NCI-H1048 (cell line): Measurements from ENCODE around the gene RAPSN.
A peak's percentile ranks its signal among the peaks of the same experiment; 100 is the strongest.

ENCODE experiments used
- DNase-seq: peaks from one replicate; lab custom pipeline; 2025; lab: John Stamatoyannopoulos, UW

Gene RAPSN

GRCh38 chr11:47464483-47464882 is 15.5 kb upstream of the RAPSN start:
- no peak for DNase-seq

DNA sequence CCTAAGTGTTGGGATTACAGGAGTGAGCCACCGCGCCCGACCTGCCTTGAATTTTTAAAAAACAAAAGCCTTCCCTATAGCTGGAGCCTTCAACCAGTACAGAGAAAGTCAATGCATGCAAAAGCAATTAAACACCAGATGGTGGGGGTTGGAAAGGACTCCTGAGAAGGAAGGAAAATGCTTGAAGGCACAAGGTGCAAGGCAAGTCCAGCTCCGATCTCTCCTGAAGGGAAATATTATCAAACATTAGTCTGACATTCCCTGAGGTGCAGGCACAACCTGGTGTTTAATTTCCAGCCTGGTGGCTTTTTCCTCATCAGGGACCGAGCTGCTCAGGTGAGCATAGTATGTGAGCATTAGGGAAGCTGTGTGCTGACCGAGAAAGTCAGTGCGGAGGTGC is 12.9 kb upstream of the RAPSN start:
- DNase-seq = no peak

DNA sequence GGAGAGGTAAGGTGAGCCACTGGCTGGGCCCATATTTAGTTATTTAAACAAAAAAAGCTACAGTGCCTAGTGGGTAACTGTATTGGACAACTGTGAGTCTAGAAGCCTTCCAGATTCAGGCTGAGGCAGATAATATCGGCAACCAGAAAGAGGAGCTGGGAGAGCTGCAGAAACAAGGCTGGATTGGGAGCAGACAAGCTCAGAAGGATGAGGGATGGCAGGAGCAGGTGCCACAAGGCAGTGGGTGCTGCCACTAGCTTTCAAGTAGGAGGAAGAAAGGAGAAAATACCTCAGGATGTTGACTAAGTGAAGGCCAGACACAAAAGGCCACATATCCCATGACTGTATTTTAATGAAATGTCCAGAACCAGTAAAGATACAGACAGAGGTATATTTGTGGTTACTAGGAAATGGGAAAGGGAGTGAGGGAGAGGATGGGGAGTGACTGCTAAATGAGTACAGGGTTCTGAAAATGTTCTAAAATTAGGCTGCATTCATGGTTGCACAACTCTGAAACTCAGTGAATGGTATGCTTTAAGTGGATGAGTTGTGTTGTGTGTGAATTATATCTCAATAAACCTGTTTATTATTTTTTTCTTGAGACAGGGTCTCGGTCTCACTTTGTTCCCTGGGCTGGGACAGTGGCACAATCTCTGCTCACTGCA is 11.8 kb upstream of the RAPSN start:
- no peak for DNase-seq

GRCh38 chr11:47454258-47454671 is 5.3 kb upstream of the RAPSN start:
- DNase-seq = peak; percentile 37

DNA sequence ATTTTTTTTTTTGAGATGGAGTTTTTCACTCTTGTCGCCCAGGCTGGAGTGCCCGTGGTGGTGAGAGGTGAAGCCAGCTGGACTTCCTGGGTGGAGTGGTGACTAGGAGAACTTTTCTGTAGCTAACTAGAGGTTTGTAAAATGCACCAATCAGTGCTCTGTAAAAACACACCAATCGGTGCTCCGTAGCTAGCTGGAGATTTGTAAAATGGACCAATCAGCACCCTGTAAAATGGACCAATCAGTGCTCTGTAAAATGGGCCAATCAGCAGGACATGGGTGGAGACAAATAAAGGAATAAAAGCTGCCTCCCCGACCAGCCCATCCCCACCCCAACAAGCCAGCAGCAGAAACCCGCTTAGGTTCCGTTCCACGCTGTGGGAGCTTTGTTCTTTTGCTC is 4.4 kb upstream of the RAPSN start:
- DNase-seq = no peak

- DNase-seq = no peak
These were observed 3.1 kb upstream of the RAPSN start for GRCh38 chr11:47451990-47452389.

- DNase-seq = no peak
These were observed 2.5 kb upstream of the RAPSN start for GRCh38 chr11:47451436-47451835.

DNA sequence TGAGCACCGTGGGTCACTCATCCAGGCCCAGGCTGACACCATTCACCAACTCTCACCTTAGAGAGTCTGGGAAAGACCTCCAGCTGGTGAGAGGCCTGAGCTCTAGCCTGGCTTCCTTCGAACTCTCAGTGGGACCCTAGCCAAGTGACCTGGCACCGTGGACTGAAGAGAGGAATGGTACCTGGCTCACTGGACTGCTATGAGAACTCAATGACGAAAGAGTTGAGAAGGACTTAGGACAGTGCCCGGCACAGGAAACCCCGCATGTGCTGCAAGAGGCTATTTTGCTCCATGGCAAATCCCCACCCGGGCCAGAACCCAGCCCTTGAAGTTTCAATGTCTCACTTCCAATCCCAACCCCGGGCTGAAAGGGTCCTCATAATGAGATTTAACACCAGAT is 605 bp upstream of the RAPSN start:
- no peak for DNase-seq

GRCh38 chr11:47447906-47448305 is 1.0 kb downstream of the RAPSN start:
- DNase-seq = no peak

DNA sequence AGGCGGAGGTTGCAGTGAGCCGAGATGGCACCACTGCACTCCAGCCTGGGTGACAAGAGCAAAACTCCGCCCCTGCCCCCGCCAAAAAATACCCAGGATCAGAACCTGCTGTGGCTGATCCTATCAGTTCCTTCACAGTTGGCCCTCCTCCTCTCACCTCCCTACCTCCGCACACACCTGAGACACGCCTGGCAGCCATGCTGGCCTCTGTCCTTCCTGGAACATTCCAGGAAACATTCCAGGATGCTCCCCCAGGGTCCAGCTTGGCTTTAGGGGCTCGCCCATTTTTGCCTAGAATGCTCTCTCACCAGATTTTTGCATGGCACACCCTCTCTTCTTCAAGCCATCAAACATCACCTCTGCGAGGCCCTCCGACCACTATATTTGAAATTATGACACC is 2.1 kb downstream of the RAPSN start:
- no peak for DNase-seq

DNA sequence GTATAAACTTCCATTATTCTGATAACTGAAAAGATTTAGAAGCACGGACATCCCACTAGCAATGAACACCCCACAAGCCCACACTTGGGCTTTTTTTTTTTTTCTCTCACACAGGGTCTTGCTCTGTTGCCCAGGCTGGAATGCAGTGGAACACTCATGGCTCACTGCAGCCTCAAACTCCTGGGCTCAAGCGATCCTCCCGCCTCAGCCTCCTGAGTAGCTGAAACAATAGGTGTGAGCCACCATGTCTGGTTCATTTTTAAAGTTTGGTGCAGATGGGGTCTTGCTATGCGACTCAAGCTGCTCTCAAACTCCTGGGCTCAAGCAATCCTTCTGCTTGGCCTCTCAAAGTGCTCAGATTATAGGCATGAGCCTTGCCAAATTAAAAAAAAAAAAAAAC is 3.1 kb downstream of the RAPSN start:
- no peak for DNase-seq

- no peak for DNase-seq
These were observed 5.1 kb downstream of the RAPSN start for GRCh38 chr11:47443817-47444216.

DNA sequence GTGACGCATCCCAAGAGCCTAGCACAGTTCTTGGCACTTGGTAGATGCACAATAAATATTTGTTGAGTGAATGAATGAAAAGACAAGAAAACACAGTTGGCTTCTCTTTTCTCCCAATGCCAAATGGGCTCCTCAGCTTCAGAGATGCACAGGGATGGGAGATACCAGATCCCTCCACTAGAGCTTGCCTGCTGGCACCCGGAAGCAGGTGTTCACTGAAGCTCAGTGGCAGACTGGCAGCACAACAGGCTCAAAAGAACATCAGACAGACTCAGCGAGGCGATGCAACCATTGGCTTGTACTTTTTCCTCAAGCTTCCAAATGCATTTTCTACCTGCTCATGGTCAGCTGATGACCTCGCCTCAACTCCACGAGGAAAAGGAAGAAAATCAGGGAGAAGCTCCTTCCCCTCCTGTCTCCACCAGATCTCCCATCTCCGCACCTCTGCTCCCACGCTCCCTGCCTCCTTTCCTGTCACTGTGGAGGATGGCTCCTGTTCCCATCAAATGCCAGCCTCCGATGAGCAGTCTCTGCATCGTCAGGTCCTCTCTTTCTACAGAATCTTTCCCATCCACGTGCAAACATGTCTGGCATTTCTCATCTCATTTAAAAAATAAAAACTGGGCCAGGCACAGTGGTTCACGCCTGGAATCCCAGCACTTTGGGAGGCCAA is 5.8 kb downstream of the RAPSN start:
- DNase-seq = no peak

DNA sequence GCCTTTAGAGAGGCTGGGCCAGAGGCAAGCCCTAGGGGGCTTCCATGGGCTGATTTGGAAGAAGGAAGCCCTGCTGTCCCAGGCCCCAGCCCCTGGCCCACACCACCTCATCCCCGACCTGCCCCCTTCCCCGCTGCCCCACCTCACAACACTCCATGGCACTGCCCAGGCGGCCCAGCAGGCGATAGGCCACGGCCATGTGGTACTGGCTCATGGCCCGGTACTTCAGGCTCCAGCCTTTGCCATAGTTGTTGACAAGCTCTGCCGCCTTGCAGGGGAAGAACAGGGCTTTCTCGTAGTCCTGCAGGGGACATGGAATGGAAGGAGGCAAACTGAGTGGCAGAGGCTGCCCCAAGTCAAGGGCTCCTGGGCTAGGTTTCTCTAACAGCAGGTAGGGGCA is 6.4 kb downstream of the RAPSN start:
- no peak for DNase-seq

DNA sequence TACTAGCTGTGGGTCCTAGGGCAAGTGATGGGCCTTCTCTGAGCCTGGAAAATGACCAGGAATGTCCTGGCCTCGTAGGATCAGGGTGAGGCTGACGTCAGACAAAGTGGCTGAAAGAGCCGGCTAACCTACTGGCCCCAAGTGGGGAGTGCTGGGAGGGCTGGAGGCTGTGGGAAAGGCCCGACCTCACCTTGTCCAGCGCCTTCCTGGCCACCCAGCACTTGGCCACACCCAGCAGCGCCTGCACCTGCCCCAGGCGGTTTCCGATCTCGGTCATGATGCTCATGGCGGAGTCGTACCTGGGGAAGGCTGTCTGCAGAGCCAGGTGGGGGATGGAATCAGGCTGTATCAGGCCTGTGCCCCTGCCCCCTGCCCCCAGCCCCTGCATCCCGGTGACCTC is 7.5 kb downstream of the RAPSN start:
- DNase-seq = no peak

DNA sequence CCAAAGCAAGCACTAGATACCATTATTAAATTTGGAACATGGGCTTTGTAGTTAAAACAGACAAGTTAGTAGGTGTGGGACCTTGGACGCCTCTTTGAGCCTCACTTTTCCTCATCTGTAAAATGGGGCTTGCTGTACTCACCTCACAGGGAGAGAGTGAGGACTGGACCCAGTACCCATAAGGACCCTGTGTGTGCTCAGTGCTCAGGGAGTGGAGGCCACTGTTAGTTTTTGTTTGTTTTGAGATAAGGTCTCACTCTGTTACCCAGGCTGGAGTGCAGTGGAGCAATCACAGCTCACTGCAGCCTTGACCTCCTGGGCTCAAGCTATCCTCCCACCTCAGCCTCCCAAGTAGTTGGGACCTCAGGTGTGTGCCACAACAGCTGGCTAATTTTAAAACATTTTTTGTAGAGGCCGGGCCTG is 8.9 kb downstream of the RAPSN start:
- DNase-seq = no peak

- no peak for DNase-seq
These were observed 10.2 kb downstream of the RAPSN start for GRCh38 chr11:47438721-47439120.

DNA sequence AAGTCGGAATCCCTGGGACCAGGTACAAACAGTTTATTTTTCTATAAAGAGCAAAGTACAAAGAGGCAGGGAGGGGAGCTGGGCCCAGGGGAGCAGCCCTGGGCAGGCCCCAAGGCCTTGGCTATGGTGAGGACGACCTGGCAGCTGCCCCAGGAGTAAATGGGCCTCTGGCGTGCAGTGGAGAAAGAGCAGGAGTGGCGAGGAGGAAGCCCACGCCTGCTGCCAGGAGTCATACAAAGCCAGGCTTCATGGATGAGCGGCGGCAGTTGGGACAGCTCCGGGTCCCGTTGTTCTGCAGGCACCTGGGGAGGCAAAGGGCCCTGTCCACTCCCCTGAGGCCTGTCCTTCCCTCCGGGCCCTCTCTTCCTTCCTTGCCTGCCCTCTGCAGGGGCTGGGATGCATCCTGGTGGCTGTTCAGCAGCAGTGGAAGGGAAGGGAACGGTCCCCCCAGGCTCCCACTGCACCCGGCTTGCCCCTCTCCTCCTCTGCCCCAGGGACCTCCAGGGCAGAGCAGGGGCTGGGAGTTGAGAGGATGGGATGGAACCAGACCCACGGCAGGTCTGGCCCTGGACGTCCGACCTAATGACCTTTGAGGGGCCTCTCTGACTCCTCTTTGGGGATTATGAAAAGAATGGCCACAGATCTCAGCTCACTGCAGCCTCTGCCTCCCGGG is 11.1 kb downstream of the RAPSN start:
- no peak for DNase-seq

DNA sequence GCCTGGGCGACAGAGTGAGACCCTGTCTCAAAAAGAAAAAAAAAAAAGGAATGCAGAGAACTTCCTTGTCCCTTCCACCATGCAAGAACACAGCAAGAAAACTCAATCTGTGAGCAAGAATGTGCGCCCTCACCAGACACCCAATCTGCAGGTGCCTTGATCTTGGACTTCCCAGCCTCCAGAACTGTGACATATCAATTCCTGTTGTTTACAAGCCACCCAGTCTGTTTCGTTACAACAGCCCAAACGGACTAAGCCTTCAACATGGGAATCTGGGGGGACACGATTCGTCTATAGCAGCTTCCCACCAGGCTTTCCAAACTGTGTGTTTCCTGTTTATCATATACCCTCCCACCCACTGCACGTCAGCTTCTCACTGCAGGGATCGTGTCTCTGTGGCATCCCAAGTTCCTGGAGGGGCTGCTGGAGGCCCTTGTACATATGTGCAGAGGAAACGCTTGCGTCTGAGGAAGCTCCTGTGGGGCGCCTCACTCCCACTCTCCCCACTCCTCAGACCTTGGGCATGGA is 11.7 kb downstream of the RAPSN start:
- no peak for DNase-seq

DNA sequence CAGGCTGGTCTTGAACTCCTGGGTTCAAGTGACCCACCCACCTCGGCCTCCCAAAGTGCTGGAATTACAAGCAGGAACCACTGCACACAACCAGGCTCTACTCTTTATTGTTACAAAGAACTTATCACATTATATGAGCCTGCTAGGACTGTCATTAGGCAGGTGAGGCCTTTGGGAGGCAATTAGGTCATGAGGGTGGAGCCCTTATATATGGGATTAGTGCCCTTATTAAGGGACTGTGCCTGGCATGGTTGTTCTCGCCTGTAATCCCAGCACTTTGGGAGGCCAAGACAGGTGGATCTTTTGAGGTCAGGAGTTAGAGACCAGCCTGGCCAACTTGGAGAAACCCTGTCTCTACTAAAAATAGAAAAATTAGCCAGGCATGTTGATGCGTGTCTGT is 12.2 kb downstream of the RAPSN start:
- DNase-seq = no peak

- no peak for DNase-seq
These were observed 13.2 kb downstream of the RAPSN start for GRCh38 chr11:47435687-47436086.

GRCh38 chr11:47434011-47434786 is 14.7 kb downstream of the RAPSN start:
- DNase-seq = no peak
